Stimulated activated naive CD4-positive, alpha-beta T cell treated with Interleukin-2 at 50 U/mL for 16 hours (primary cell): ENCODE measurements around the gene COX8A.
"Not testable (repeated sequence)": the region's sequence is repeated elsewhere in the genome, so short reads cannot be mapped to it uniquely, and the experiment has no call there.

Experiments
- DNase-seq: peaks from one replicate; lab custom pipeline; 2025; lab: John Stamatoyannopoulos, UW

Gene COX8A

DNA sequence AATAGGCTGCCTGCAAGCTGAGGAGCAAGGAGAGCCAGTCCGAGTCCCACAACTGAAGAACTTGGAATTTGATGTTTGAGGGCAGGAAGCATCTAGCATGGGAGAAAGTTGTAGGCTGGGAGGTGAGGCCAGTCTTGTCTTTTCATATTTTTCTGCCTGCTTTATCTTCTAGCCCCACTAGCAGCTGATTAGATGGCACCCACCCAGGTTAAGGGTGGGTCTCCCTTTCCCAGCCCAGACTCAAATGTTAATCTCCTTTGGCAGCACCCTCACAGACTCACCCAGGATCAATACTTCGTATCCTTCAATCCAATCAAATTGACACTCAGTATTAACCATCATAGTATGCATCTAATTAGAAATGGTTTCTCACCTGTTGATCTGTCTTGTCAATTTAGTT lies 5.0 kb upstream of the COX8A start:
- DNase-seq = no peak

GRCh38 chr11:63970902-63971301 lies 3.5 kb upstream of the COX8A start:
- DNase-seq = no peak

DNA sequence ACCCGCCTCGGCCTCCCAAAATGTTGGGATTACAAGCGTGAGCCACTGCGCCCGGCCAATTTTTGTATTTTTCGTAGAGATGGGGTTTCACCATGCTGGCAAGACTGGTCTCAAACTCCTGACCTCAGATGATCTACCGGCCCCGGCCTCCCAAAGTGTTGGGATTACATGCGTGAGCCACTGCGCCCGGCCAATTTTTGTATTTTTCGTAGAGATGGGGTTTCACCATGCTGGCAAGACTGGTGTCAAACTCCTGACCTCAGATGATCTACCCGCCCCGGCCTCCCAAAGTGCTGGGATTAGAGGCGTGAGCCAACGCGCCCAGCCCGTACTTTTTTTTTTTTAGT lies 535 bp upstream of the COX8A start:
- not testable (repeated sequence) for DNase-seq

GRCh38 chr11:63978551-63979239 lies 4.3 kb downstream of the COX8A start:
- DNase-seq = no peak

DNA sequence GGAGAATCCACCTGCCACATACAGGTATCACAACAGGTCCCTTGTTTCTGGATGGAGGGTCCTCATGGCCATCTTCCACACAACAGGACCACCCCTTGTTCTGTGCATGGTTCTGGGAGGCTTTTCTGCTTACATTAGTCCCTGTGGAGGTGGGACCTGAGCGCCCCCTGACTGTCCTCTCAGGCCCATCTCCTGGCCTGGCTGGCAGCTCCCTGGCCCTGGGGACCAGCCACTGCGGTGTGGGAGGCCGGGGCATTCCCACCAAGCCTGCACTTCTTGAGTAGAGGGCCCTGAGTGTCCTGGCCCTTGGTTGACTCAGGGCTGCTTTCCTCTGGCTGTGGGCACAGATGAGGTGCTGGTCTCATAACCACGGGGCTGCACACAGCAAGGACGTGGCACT lies 5.0 kb downstream of the COX8A start:
- no peak for DNase-seq

DNA sequence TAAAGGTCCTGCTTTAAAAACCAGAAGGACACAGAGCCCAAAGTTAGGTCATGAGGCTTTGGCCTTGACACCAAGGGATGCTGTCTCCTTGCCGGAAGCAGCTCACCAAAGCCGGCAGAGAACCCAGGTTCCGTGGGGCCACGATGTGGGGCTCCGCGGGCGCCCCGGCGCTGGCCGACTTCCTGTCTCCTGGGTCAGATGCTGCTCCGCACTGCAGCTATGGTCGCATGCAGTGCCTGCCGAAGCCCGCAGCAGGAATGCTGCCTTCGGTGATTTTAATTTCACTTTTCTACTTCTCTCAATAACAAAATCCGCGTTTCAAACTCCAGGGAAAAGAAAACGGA lies 11.4 kb downstream of the COX8A start:
- peak; percentile 54 for DNase-seq

DNA sequence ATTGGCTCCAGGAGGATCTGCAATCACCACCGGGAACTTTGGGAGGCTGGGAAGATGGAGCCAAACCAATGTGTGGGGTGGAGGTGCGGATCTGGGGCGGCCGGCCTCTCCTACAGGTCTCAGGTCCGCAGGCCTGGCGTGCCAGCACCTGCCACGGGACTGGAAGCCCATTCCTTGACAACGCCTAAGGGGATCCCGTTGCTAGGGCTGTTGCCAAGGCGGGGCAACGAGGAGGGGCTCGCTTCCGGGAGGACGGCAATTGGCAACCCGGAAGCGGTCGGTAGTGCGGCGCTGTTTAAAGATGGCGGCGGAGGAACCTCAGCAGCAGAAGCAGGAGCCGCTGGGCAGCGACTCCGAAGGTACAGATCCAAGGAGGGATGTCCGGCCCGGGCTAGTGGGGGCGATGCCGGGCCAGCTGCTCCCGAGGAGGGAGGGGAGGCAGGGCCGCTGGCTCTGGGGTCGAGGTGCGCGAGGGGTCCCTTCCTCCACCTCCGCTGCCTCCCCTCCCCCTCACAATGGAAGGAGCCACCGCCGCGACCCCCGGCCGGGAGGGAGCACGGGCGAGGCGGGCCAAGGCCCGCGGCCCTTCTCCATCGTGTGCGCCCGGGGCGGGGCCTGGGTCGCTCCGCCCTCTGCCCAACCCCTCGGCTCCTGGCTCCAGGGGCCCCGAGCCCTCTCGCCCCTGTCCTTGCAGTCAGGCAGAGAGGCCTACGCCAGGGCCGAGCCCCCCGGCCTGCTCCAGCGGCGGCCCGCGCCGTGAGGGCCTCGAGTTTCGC lies 11.9 kb downstream of the COX8A start, which contains the start of gene OTUB1:
Gene OTUB1, plus strand, starts transcription at position 283 of the 776 bp plus-strand sequence. Its CDS starts 19 bp downstream, at position 302.
- DNase-seq = peak; percentile 85

- no peak for DNase-seq
Observed at GRCh38 chr11:63986932-63987513, 12.6 kb downstream of the COX8A start.

DNA sequence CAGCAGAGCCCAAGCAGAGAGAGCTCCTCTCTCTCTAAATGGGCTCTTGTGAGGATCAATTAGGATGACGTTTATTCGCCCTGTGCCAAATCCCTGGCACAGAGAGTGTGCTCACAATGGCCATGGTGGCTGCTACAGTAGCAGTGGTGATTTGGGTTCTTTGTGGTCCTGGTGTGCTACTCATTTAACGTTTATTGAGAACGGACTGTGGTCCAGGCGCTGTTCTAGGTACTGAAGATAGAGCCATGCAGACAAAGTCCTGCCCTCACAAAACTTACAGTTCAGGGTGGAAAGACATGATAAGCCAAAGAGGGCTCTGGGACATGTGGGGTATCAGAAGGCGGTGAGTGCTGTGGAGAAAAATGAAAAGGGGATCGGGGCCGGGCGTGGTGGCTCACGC lies 17.1 kb downstream of the COX8A start:
- no peak for DNase-seq

DNA sequence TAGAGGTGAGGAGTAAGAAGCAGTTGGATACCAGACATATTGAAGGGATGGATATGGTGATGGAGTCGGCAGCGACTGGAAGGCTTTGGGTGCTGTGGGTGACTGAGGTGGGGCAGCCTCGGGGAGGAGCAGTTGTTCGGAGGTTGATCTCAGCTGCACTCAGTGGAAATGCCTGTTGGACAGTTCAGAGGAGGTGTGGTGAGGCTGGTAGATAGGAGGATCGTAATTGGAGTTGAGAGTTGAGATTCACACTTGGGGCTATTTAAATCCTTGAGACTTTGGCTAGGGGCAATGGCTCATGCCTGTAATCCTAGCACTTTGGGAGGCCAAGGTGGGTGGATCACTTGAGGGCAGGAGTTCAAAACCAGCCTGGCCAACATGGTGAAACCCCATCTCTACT lies 18.7 kb downstream of the COX8A start:
- DNase-seq = no peak

GRCh38 chr11:63993993-63994392 lies 19.6 kb downstream of the COX8A start:
- no peak for DNase-seq

GRCh38 chr11:63996512-63996911 lies 22.1 kb downstream of the COX8A start:
- DNase-seq = no peak

GRCh38 chr11:63997104-63997700 lies 22.8 kb downstream of the COX8A start:
- DNase-seq = no peak

DNA sequence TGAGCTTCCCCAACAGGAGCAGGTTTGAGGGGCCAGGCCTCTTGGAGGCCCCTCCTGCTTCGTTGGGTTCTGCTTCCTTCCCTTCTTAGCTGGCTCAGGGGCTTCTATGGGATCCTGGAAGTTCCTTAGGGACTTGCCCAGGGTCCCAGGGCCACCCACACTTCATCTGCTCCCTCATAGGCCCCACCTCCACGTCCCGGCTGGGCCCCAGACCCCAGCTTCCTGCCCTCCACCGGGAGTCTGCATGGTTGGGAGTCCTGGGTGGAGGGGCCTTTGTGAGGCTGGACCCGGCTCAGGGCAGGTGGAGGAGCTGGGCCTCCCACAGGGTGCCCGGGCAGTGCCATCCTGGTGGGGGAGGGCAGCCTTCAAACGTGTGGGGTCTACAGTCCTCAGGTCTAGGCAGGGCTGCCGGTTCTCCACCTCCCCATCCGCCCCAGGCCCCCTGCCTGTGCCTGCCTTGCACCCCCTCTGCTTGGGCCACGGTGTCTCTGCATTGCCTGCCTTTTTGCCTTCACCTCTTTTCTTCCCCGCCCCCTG lies 23.4 kb downstream of the COX8A start:
- DNase-seq = no peak

GRCh38 chr11:63998558-63999348 lies 24.3 kb downstream of the COX8A start:
- DNase-seq = no peak

DNA sequence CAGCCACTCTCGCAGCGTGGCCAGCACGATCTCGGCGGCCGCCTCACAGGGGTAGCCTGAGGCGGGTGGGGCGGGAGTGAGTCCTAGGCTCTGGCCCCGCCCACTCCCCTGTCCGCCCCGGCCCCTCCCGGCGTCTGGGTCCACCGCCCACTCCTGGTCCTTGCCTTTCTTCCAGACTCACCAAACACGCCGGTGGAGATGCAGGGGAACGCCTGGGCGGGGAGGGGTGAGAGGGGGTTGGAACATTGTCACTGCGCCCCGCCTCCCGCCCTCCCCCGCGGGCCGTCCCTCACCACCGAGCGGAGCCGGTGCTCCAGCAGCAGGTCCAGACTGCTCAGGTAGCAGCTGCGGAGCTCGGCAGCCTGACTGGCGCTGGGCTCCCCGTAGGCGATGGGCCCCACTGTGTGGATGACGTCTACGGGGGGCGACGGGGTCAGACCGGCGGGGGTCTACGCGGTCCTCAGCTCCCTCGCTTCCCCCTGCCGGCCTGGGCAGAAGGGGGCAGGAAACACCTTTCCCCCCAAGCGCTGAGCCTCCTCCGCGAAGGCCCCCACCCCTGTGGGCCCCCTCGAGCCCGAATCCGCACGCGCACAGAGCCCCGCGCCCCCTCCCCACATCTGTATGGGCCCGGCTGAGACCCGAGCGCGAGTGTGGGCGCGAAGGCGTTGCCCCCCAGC lies 25.1 kb downstream of the COX8A start:
- peak; percentile 62 for DNase-seq

GRCh38 chr11:64000026-64000739 lies 25.8 kb downstream of the COX8A start:
- DNase-seq = peak; percentile 62

DNA sequence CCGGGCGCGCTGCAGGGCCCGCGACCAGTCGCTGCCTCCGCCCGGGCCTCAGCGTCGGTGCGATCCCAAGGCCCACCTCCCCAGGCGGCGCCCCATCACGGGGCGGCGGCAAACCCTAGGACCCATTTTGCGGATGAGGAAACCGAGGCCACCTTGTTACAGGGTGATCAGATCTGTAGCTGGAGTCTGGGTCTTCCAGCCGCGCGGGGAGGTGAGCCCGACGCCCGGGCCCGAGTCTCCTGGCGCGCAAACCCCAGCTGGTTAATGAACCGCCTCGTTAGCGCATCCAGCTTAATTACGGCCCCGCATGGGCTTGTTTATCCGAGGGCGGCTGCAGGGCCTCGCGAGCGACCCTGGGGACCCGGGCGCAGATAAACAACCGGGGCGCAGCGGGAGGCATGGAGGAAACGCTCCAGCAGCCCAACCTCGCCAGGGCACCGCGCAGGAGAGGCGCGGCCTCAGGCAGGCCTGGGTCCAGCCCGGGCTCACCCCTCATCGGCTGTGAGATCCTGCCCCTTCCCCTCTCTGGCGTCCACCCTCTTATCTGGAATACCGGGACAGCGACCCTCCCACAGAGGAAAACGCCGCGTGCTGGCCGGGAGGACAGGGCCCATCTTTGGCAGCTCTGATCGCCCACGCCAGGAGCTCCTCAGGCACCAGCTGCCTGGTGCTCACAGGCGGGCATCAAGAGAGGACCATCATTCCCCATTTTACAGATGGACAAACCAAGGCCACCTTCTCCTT lies 26.5 kb downstream of the COX8A start:
- no peak for DNase-seq

DNA sequence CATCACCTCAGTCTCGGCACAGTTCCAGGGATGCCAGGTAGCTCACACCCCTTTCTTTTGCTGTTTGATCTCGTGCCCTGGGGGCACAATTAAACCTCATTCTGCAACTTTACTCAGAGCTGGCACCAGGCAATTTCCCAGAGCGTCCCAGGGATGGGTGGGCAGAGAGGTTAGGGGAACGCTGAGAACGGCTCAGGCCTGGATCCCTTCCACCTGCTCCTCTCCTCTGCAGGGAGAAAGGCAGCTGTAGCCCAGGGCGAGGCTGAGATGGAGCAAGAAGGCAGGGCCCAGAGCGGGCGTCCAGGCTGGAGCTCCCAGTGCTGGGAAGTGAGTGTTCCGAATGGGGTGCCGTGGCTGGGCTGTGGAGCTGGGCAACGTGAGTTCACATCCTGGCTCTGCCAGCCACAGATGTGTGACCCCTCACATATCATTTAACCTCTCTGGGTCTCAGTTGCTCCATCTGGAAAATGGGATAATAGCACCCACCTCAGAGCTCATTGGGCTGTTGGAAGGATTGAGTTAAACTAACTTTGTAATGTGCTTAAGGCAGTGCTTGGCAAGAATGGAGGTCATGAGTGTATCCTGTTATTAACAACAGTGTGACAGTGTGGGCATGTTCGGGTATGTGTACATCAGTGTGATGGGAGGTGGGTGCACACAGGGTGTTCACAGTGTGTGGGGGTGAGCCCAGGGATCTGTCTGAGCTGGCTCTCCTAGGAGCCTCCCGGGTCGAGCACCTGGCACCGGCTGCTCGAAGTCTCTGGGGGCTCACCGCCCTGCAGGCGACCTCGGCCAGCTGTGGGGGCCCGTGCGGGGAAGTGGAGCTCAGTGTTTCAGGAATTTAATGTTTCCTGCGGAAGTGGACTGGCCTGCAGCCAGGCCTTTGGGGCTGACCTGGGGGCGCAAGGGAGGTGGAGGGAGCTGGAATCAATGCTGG lies 27.3 kb downstream of the COX8A start:
- DNase-seq = no peak
